HG02943 (cell line): Measurements from ENCODE around the gene ZNF10.

Source experiments
- ATAC-seq: cut with Tn5 transposase; IDR thresholded peaks from one replicate; pipeline ENCODE4 v1.9.1; 2021; ENCODE audit warnings: mild to moderate bottlenecking, low read depth, moderate library complexity; ENCODE audit not compliant: unreplicated experiment

ZNF10 gene

GRCh38 chr12:133192847-133193246 lies 62.4 kb downstream of the ZNF10 start:
- ATAC-seq: no peak

- ATAC-seq: no peak
Observed at GRCh38 chr12:133201888-133202287, 71.5 kb downstream of the ZNF10 start.

GRCh38 chr12:133202493-133203343 lies 72.3 kb downstream of the ZNF10 start:
- no peak for ATAC-seq

GRCh38 chr12:133203344-133204263 lies 73.2 kb downstream of the ZNF10 start:
- no peak for ATAC-seq

- ATAC-seq: no peak
Observed at GRCh38 chr12:133204264-133204603, 73.8 kb downstream of the ZNF10 start.

- ATAC-seq: no peak
Observed at GRCh38 chr12:133206390-133206789, 76.0 kb downstream of the ZNF10 start.
